DMS153 treated with DMSO at 0.1 percent for 48 hours (cell line): Measurements from ENCODE around the gene FARSA.
"Not testable (repeated sequence)": the region's sequence is repeated elsewhere in the genome, so short reads cannot be mapped to it uniquely, and the experiment has no call there.

Experiments used
- DNase-seq: peaks from one replicate; lab custom pipeline; 2025; ENCODE audit not compliant: unreplicated experiment; lab: John Stamatoyannopoulos, UW

FARSA gene

GRCh38 chr19:12937927-12938778 lies 4.6 kb upstream of the FARSA start, which contains the start of gene CALR:
Gene CALR (plus strand): TSS chr19:12938609. CDS start chr19:12938680, 71 bp downstream.
- peak; percentile 97 for DNase-seq

GRCh38 chr19:12937093-12937926 lies 3.8 kb upstream of the FARSA start:
- DNase-seq = peak; percentile 52

- peak; percentile 26 for DNase-seq
Measured at GRCh38 chr19:12936582-12936981, 3.1 kb upstream of the FARSA start.

GRCh38 chr19:12935071-12935470 lies 1.6 kb upstream of the FARSA start:
- no peak for DNase-seq

GRCh38 chr19:12932392-12933286 lies 872 bp downstream of the FARSA start:
- no peak for DNase-seq

GRCh38 chr19:12930002-12930645 lies 3.4 kb downstream of the FARSA start:
- no peak for DNase-seq

GRCh38 chr19:12924621-12925310 lies 8.7 kb downstream of the FARSA start:
- DNase-seq = no peak

- no peak for DNase-seq
Measured at GRCh38 chr19:12922959-12923358, 10.6 kb downstream of the FARSA start.

GRCh38 chr19:12921047-12921446 lies 12.5 kb downstream of the FARSA start:
- DNase-seq = no peak

- DNase-seq = no peak
Measured at GRCh38 chr19:12918253-12918652, 15.3 kb downstream of the FARSA start.

- DNase-seq = not testable (repeated sequence)
Measured at GRCh38 chr19:12915860-12916259, 17.7 kb downstream of the FARSA start.

- peak; percentile 42 for DNase-seq
Measured at GRCh38 chr19:12913851-12914690, 19.4 kb downstream of the FARSA start.

- peak; percentile 95 for DNase-seq
Measured at GRCh38 chr19:12913011-12913561, 20.4 kb downstream of the FARSA start.

- DNase-seq = peak; percentile 88
Measured at GRCh38 chr19:12912571-12912970, 20.9 kb downstream of the FARSA start.

- DNase-seq = no peak
Measured at GRCh38 chr19:12907166-12907565, 26.3 kb downstream of the FARSA start.

GRCh38 chr19:12899891-12900518 lies 33.5 kb downstream of the FARSA start:
- no peak for DNase-seq

- DNase-seq = no peak
Measured at GRCh38 chr19:12896460-12896859, 37.1 kb downstream of the FARSA start.

- DNase-seq = no peak
Measured at GRCh38 chr19:12893582-12893981, 39.9 kb downstream of the FARSA start.
